DMS 273 treated with DMSO at 0.1 percent for 48 hours (cell line): Measurements from ENCODE around the gene TXNRD1.

ENCODE experiments used
- DNase-seq: peaks from one replicate; lab custom pipeline; 2025; lab: John Stamatoyannopoulos, UW

The TXNRD1 gene

DNA sequence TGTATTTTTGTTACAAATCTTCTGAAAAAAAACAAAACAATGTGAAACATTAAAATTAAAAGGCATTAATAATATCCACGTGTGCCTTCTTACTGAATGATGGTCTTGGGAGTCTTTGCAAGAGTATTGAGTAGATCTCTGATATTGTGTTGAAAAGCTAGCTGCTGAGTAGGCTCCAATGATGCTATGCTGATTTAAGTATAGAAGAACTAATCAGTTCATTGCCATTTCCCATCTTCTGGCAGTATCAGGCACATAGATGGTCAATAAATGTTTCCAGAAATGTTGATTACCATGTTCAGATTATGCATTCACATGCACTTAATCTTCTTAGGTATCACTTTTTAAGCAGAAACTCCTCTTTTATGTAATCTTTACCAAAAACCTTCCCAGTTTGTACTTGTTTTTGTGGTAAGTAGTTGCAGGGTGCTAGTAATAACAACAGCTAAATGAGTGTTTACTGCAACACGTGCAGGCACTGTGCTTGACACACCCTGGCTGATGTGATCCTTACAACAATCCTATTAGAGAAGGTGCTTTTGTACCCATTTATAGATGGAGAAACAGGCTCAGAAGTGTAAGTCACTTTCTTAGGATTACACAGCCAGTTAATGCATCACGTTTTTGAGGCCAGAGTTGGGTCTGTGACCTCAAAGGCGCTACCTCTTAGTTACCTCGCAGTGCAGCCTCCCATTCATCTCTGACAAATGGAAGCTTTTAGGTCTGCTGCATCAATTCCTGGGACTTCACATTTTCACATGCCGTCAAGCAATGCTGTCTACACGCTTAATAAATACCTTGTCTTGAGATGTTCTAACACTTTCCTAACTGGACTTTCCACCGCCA is 134.9 kb downstream of the TXNRD1 start:
- DNase-seq: no peak

DNA sequence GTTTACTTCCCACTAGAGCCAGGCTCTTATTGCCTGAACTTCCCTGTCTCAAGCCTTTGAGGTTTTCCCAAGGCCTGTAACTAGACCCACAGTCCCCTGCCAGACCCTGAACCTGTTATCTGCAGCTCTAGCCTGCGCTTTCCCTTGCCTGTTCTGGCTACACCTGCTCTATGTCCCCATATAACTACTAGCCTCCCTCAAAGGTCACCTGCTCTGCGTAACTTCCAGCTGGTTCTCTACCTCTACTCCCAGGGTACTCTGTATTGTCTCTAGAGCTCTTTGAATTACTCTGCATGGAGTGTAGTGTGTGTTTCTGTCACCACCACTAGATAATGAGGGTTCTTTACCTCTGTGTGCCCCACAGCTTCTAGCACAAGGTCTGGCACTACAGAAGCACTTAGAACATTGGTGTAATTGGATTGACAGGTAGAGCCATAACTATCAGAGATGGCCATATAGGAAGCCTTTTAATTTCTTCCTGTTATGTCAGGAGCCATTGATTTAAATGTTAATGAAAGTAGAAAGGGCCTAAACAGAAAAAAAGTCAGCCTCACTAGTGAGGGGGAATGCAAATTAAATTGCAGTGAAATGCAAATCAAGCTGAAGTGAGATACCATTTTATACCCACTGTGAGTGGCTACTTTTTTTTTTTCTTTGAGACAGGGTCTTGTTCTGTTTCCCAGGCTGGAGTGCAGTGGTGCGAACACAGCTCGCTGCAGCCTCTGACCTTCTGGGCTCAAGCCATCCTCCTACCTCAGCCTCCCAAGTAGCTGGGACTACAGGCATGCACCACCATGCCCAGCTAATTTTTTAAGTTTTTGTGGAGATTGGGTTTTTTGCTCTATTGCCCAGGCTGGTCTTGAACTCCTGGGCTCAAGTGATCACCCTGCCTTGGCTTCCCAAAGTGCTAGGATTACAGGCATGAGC is 135.7 kb downstream of the TXNRD1 start:
- DNase-seq: no peak

GRCh38 chr12:104352106-104352713 is 136.6 kb downstream of the TXNRD1 start:
- no peak for DNase-seq

GRCh38 chr12:104353012-104353981 is 137.7 kb downstream of the TXNRD1 start:
- no peak for DNase-seq

- no peak for DNase-seq
Measured at GRCh38 chr12:104354167-104354867, 138.7 kb downstream of the TXNRD1 start.

GRCh38 chr12:104354868-104355570 is 139.4 kb downstream of the TXNRD1 start:
- no peak for DNase-seq

DNA sequence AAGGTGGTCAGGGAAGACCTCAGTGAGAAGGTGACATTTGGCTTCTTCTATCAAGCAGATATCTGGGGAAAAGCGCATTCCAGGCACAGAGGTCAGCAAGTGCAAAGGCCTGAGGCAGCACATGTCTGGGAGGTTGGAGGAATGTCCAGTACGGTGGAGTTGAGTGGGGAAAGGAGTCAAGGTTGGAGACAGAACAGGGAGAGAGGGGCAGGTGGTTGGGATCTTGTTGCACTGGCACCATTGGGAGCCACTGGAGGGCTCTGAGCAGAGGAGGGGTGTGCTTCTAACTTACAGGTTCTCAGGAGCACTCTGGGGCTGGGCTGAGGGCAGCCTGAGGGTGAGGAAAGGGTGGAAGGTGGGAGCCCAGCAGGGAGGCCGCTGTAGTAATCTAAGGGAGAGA is 140.1 kb downstream of the TXNRD1 start:
- DNase-seq: no peak

DNA sequence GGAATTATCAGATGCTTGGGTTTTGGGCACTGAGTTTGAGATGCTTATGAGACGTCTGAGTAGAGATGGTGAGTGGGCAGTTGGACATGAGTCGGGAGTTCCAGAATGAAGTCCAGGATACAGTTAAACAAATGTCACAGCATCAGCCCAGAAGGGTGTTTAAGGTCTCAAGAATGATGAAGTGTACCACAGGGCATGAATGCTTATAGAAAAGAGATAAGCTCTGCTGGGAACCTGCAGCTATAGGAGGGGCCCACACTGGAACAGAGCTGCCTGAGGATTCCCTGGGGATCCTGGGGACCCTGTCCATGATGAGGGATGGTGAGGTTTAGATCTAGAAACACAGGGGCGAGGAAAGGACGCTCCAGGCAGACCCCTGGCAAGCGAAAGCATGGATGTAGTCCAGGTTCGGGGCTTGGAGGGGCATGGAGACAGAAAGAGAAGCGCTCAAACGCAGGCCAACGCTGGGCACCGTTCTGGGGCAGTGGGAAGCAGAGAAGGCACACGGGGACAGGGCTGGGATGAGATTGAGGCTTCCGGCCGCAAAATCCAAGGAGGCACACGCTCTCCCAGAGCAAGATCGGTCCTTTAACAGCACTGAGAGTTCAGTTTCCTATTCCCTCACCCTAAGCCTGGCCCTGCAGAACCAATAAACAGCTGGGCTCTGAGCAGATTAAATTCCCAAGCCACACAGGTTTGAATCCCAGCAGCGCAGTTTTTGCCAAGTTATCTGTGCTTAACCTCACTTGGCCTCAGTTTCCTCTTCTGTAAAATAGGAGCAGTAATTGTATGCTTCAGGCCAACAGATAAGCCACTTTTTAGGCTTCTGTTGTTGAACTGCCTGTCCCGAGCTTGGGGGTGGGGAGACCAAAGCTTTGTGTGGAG is 140.9 kb downstream of the TXNRD1 start:
- no peak for DNase-seq

GRCh38 chr12:104357421-104357952 is 141.9 kb downstream of the TXNRD1 start:
- no peak for DNase-seq

DNA sequence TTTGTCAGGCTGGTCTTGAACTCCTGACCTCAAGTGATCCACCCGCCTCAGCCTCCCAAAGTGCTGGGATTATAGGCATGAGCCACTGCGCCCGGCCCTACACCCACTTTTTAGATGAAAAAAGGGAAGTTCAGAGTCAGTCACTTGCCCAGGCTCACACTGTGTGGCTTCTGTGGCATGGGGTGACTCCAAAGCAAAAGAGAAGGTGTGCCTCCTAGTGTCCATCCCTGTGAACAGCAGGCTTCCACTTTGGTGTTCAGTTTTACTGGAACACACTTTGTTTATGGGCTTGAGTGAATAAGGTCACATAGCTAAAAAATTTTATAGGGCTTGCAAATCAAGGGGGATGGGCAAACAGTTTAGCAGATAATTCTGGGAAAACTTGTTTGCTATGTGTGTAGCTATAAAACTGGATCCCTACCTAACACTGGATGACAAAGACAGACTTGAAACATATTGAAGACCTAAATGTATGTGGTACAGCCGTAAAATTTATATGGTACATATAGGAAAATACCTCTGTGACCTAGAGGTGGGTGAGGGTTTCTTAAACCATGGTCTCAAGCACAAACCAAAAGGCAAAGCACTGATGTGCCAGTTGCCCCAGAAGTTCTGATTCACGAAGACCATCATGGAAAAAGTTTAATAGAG is 142.9 kb downstream of the TXNRD1 start:
- DNase-seq: no peak

- DNase-seq: no peak
Measured at GRCh38 chr12:104359216-104359615, 143.6 kb downstream of the TXNRD1 start.

DNA sequence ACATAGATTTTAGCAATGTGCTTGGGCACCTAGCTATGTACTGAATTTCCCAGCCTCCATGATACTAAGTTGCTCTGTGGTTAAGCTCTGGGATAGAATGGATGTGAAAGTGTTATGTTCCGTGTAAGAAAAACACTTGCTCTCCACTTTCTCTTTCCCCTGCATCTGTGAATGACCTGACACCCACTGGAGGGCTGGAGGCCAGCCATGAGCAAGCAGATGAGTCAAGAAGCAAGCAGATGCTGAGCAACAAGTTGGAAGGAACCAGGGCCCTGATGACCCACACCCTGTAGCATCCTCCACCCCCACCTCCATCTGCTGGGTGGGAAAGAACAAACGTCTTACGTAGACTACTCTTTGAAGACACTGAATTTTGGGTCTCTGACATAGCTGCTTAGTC is 144.6 kb downstream of the TXNRD1 start:
- DNase-seq: no peak

- DNase-seq: no peak
Measured at GRCh38 chr12:104360983-104361707, 145.6 kb downstream of the TXNRD1 start.

DNA sequence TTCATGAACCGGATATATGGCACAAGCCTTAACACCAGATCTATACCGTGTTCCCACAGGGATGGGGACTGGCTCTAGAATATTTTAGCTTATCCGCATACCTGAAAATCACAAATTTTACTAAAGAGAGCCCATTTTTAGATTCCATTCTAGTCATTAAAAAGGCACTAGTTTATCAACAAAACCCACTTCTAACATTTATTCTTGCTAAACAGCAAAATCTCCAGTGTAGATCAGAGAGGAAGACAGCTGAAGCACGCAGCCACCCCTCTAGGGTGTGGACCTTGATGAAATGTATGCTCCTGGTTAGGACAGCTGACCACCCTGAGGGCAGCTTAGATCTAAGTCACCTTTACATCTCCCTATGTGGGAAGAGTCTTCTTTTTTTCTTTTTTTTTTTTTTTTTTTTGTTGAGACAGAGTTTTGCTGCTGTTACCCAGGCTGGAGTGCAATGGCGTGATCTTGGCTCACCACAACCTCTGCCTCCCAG is 150.4 kb downstream of the TXNRD1 start:
- no peak for DNase-seq

DNA sequence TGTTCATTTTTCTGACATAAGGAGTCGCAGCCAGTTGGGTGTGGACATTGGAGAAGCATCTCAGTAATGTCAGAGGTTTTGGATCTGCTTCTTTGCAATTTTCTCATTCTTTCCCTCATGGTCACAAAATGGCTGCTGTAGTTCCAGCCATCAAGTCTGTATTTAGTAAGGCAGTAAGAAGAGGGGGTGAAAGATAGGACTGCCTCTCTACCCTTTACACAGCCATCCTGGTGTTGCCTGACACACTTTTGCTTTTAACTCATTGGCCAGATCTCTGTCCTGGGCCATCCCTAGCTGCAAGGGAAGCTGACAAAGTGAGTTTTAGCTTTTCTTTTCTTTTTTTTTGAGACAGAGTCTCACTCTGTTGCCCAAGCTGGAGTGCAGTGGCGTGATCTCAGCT is 154.1 kb downstream of the TXNRD1 start:
- no peak for DNase-seq

DNA sequence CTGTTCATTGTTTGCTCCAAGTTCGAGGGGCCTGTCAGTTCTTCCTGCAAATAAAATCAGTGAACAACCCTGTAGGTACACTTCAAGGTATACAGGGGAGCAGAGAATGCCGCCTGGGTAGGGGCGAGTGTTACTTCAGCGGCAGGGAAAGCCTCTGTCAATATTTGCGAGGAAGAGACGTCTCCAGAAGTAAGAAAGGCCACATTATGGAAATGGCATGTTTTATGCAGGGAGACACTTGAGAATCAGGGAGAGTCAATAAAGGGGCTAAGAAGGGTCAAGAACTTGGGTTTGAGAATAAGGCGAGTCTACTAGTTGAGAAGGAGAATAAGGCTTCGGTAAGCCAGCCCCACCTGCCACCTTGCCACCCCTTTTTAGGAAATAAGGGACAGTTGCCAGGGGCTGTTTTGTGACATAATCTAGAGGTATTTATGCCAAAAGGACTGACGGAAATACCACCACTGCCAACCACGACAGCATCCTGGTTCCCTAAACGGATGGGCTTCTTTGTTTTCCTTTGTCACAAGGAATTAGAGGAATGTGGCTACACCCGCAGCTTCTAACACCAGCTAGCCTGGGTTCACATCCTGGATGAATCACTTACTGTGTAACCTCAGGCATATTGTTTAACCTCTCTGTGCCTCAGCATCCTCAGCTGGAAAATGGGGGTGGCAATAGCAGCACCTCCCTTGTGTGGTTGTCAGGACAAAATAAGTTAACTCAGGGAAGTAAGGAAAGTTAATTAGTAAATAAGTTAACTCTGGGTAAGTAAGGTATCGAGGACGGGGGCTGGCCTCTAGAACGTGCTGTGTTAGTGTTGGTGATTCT is 155.7 kb downstream of the TXNRD1 start:
- no peak for DNase-seq
